Stimulated activated CD4-positive, alpha-beta T cell treated with anti-CD3 and anti-CD28 coated beads, TNF-alpha, amount 100 ng/mL, for 1 hour (primary cell): Measurements from ENCODE around the gene FXYD5.

Experiments used
- DNase-seq, 3 donors: peaks; one replicate each; pipeline ENCODE4 v3.0.0-alpha.2; 2020; ENCODE audit warnings: low read depth in 3 of 3, low spot score in 1 of 3

Gene FXYD5

DNA sequence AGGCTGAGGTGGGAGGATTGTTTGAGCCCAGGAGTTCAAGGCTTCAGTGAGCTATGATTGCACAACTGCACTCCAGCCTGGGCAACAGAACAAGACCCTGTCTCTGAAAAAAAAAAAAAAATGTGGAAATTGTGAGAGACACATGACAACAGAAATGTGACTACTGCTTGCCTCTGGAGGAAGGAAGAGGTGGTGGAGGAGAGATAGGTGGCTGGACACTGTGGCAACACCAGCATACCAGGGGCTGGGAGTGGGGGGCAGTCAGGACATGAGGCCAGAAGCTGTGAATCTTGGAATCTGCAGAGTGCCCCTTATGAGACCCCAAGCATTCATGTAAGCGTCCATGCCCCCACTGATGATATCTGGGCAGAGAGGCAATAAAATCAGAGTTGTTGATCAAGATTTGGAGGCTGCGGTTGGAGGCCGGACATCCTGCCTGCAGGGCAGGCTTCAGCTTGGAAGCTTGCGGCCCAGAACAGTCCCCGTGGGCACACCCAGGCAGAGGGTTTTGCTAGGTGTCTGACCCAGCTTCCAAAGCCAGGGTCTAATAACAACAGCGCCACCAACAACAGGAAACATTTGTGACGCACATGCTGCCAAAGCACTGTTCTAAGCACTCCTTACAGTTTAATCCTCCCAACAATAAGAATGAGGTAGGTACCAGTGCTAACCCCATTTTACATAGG lies 57.2 kb downstream of the FXYD5 start:
- DNase-seq = peak in 2 of 3 donors; percentile 54 to 71

GRCh38 chr19:35212241-35212640 lies 57.7 kb downstream of the FXYD5 start:
- DNase-seq = no peak

- DNase-seq = peak; percentile 32 to 72 (median 64)
These were observed 59.4 kb downstream of the FXYD5 start for GRCh38 chr19:35213663-35214632.

DNA sequence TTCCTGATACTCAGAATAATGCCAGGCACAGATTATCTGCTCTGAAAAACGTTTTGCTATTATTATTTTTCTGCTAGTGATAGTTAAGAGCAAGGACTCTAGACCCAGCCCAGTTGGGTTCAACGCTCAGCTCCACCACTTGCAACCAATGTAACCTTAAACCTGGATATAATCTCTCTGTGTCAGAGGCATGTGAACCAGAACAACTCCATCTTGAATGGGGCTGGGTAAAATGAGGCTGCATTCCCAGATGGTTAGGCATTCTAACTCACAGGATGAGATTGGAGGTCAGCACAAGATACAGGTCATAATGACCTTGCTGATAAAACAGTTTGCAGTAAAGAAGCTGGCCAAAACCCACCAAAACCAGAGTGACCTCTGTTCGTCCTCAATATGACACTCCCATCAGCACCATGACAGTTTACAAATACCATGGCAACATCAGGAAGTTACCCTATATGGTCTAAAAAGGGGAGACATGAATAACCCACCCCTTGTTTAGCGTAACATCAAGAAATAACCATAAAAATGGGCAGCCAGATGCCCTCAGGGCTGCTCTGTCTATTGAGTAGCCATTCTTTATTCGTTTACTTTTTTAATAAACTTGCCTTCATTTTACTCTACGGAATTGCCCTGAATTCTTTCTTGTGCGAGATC lies 60.4 kb downstream of the FXYD5 start:
- DNase-seq = no peak

DNA sequence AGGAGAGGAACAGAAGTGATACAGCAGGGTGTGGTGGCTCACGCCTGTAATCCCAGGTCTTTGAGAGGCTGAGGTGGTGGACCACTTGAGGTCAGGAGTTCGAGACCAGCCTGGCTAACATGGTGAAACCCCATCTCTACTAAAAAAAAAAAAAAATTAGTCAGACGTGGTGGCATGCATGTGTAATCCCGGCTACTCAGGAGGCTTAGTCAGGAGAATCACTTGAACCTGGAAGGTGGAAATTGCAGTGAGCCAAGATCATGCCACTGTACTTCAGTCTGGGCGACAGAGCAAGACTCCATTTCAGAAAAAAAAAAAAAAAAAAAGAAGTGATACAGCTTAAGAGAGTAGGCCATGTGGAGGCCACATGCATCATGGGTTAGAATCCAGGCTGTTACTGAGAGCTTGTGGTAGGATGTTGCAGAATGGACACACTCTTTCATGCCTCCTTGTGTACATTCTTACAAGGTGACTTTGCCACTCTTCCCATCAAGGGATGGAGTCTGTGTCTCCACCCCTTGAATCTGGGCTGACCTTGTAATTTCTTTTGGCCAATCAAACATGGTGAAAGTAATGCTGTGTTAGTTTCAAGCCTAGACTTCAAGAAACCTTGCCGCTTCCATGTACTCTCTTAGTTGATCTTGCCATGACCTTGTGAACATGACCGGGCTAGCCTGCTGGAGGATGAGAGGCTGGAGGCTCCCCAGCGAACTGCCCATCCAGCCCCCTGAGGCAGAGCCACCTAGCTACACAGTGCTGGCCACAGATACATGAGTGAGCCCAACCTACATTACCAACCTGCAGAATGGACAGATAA lies 61.7 kb downstream of the FXYD5 start:
- no peak for DNase-seq

DNA sequence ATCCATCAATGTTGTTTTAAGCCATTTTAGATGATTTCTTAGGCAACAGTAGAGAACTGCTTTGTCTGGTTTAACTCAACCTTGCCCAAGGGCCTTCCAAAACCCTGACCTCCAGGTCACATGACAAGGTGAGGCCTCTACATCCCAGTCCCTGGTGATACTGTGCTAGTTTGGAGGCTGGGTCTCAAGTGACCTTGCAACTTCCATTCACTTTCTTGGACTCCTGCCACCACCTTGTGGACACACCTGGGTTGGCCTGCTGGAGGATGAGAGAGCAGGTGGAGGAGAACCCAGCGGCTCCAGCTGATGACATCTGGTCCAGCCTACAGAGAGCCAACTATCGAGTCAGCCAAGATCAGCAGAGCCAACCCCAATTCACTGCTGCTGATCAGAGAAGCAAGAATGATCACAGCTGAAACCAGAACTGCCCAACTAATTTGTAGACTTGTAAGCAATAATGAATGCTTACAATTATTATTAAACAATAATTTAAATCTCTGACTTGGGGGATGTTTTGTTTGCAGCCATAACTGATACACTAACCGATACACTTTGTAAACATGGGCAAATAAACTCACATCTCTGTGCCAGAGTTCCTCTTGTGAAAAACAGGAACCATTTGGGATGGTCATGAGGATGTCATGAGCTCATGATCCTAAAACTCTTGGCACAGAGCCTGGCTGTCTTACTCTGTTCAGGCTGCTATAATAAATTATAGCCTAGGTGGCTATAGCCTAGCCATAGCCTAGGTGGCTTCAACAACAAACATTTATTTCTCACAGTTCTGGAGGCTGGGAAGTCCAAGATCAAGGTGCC lies 62.5 kb downstream of the FXYD5 start:
- no peak for DNase-seq

DNA sequence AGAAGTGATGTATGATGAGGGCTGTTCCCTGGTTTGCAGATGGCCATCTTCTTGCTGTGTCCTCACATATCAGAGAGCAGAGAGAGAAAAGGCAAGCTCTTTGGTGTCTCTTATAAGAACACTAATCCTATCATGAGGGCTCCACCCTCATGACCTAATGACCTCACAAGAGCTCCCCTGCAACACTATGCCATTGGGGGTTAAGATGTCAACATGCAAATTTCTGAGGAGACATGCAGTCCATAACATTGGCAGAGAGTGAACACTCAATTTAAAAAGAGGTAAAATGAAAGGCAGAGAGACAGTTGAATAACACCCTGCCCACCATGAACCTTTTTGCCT lies 63.1 kb downstream of the FXYD5 start:
- DNase-seq = no peak

GRCh38 chr19:35219008-35219407 lies 64.5 kb downstream of the FXYD5 start:
- no peak for DNase-seq
